ENCODE data around the gene ADCY9.
"Not testable (repeated sequence)": the region's sequence is repeated elsewhere in the genome, so short reads cannot be mapped to it uniquely, and the experiment has no call there.

The ADCY9 gene

DNA sequence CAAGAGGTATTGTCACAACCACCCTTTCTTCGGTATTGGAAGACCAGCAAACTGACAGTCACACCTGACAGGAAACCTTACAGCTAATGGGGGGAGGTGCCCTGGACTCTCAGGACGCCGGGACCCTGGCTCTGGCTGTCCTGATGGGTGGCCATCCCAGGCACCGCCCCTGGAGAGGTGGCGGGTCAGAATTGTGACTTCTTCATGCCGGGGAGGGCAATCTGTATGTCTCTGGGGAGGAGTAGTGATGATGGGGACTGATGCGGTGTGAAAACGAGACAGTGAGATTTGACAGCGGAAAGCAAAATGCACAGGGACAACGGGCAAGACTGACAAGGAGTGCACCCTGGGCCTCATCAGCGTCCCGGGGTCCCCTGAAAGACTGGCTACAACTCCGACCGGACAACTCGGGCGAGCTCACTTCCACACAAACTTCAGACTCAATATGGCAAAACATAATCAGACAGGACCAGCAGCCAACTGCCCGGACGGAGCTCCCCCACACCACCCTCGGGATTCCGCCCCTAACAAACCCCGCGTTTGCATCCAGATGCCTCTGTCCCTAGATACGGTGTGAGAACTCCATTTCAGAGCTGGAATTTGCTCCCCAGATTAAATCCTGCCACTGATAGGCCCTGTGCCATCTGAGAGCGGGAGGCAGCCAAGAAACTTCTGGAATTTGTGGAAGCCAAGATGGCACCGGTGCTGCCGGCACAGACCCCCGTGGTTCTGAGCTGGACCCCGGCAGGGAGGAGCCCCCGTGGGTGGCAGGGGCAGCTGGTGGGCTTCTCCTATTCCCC lies 152.2 kb downstream of the ADCY9 start:
- no peak overlapping the region for H3K4me2 ChIP-seq (ENCODE audit: low read length)
- no peak overlapping the region for H3K9ac ChIP-seq
- no peak overlapping the region for H2AFZ ChIP-seq
- no peaks in the 10 kb centered on the region for H3K9me3 ChIP-seq (ENCODE audit: control insufficient read depth, low read length)
- H3K4me1 ChIP-seq: no peaks in the 10 kb centered on the region
- H3K79me2 ChIP-seq: no peaks in the 10 kb centered on the region
- no peak overlapping the region for H3K4me3 ChIP-seq (ENCODE audit: low read depth, low read length)
- no peak overlapping the region for H3K27ac ChIP-seq
- no peaks in the 10 kb centered on the region for H3K36me3 ChIP-seq (ENCODE audit: control insufficient read depth, insufficient read depth, low read length)
- no peaks in the 10 kb centered on the region for H3K27me3 ChIP-seq (ENCODE audit: control insufficient read depth, insufficient read depth, low read length)
- TF ChIP-seq, protein P1, sequence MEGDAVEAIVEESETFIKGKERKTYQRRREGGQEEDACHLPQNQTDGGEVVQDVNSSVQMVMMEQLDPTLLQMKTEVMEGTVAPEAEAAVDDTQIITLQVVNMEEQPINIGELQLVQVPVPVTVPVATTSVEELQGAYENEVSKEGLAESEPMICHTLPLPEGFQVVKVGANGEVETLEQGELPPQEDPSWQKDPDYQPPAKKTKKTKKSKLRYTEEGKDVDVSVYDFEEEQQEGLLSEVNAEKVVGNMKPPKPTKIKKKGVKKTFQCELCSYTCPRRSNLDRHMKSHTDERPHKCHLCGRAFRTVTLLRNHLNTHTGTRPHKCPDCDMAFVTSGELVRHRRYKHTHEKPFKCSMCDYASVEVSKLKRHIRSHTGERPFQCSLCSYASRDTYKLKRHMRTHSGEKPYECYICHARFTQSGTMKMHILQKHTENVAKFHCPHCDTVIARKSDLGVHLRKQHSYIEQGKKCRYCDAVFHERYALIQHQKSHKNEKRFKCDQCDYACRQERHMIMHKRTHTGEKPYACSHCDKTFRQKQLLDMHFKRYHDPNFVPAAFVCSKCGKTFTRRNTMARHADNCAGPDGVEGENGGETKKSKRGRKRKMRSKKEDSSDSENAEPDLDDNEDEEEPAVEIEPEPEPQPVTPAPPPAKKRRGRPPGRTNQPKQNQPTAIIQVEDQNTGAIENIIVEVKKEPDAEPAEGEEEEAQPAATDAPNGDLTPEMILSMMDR (IDR thresholded peaks at IDR 0.05): no peak

DNA sequence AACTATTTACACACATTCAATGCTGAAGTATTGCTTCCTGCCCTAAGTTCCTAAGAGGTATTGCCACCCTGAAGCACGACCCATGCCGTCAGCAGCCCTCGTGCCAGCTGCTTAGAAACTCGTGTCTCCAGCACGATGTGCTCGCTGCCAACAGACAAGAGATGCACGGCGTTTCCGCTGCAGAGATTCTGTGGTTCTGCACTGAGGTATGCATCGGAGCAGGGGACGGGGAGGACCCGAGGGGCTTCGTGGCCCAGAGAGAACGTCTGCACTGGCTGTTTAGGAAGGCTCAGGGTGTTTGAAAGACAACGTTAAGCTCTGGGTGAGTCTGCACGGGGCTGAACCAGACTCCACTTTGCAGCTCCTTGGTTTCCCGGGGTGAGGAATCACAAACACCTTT lies 153.0 kb downstream of the ADCY9 start:
- no peaks in the 10 kb centered on the region for H3K4me1 ChIP-seq
- no peak overlapping the region for H3K4me2 ChIP-seq (ENCODE audit: low read length)
- H2AFZ ChIP-seq: no peak overlapping the region
- no peak overlapping the region for H3K9ac ChIP-seq
- TF ChIP-seq, protein P1 (IDR thresholded peaks at IDR 0.05): no peak
- no peak overlapping the region for H3K4me3 ChIP-seq (ENCODE audit: low read depth, low read length)
- H3K27me3 ChIP-seq (ENCODE audit: control insufficient read depth, insufficient read depth, low read length): no peaks in the 10 kb centered on the region
- no peak overlapping the region for H3K27ac ChIP-seq
- no peaks in the 10 kb centered on the region for H3K36me3 ChIP-seq (ENCODE audit: control insufficient read depth, insufficient read depth, low read length)
- no peaks in the 10 kb centered on the region for H3K79me2 ChIP-seq
- H3K9me3 ChIP-seq (ENCODE audit: control insufficient read depth, low read length): no peaks in the 10 kb centered on the region

DNA sequence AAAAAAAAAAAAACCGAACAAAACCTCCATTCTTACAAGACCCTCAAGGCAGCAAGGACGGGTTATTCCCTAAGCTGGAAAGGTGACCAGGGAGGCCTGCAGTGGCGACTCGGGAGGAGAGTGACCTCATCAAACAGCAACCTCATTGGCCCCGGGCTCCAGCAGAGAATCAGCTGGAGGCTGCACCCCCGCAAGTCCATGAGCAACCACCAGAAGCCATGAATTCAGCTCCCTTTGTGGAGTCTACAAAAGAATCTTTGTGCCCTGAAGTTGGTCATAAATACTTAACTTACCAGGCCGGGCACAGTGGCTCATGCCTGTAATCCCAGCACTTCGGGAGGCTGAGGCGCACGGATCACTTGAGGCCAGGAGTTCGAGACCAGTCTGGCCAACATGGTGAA lies 154.8 kb downstream of the ADCY9 start:
- TF ChIP-seq, protein P1 (IDR thresholded peaks at IDR 0.05): no peak
- no peaks in the 10 kb centered on the region for H3K4me1 ChIP-seq

DNA sequence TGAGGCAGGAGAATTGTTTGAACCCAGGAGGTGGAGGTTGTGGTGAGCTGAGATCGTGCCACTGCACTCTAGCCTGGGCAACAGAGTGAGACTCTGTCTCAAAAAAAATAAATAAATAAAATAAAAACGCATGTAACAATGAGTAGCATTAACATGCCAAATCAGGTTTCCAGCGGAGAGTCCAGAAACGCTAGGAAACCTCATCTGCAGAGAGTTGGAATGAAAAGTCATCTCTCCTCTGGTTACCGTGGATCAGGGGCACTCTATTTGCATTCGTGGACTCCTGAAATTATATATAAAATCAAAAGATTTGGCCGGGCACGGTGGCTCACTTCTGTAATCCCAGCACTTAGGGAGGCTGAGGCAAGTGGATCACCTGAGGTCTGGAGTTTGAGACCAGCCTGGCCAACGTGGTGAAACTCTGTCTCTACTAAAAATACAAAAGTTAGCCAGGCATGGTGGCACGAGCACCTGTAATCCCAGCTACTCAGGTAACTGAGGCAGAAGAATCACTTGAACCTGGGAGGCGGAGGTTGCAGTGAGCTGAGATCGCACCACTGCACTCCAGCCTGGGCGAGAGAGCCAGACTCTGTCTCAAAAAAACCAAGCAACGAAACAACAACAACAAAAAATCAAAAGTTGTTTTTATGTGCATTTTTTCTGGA lies 156.2 kb downstream of the ADCY9 start:
- not testable (repeated sequence) for H3K36me3 ChIP-seq (ENCODE audit: control insufficient read depth, insufficient read depth, low read length); H3K9ac ChIP-seq; H3K79me2 ChIP-seq; H3K4me1 ChIP-seq; H3K27ac ChIP-seq; H3K27me3 ChIP-seq (ENCODE audit: control insufficient read depth, insufficient read depth, low read length); H3K9me3 ChIP-seq (ENCODE audit: control insufficient read depth, low read length)
- Histone ChIP-seq H2AFZ (peak overlapping the region; percentile 22), H3K4me3 (ENCODE audit: low read depth, low read length) (peak overlapping the region; percentile 11), H3K4me2 (ENCODE audit: low read length) (peak overlapping the region; percentile 4)

More for the DNA sequence above, 154.8 kb downstream of the ADCY9 start:
- Histone ChIP-seq H3K4me2 (ENCODE audit: low read length) (no peak overlapping the region), H3K9me3 (ENCODE audit: control insufficient read depth, low read length) (no peaks in the 10 kb centered on the region), H3K79me2 (no peaks in the 10 kb centered on the region), H2AFZ (no peak overlapping the region), H3K27me3 (ENCODE audit: control insufficient read depth, insufficient read depth, low read length) (no peaks in the 10 kb centered on the region), H3K9ac (no peak overlapping the region), H3K4me3 (ENCODE audit: low read depth, low read length) (no peak overlapping the region), H3K27ac (no peak overlapping the region), H3K36me3 (ENCODE audit: control insufficient read depth, insufficient read depth, low read length) (no peaks in the 10 kb centered on the region)

DNA sequence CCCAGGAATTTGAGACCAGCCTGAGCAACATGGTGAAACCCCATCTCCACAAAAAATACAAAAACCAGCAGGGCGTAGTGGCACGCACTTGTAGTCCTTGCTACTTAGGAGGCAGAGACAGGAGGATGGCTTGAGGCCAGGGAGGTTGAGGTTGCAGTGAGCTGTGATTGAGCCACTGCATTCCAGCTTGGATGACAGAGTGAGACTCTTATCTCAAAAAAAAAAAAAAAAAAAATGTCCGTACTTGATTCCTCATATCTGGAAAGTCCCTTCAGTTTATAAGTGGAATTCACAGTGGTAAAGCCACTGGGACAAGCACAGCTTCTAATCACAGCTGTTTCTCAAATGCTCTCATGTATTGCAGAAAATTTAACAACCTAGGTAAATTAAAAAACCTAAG lies 157.1 kb downstream of the ADCY9 start:
- no peak overlapping the region for H3K4me2 ChIP-seq (ENCODE audit: low read length)
- H3K36me3 ChIP-seq (ENCODE audit: control insufficient read depth, insufficient read depth, low read length): no peaks in the 10 kb centered on the region
- no peak overlapping the region for H3K9ac ChIP-seq
- H3K27ac ChIP-seq: no peak overlapping the region
- no peaks in the 10 kb centered on the region for H3K9me3 ChIP-seq (ENCODE audit: control insufficient read depth, low read length)
- no peak overlapping the region for H3K4me3 ChIP-seq (ENCODE audit: low read depth, low read length)
- no peaks in the 10 kb centered on the region for H3K79me2 ChIP-seq
- TF ChIP-seq, protein P1 (IDR thresholded peaks at IDR 0.05): no peak
- H3K4me1 ChIP-seq: no peaks in the 10 kb centered on the region
- no peaks in the 10 kb centered on the region for H3K27me3 ChIP-seq (ENCODE audit: control insufficient read depth, insufficient read depth, low read length)
- H2AFZ ChIP-seq: no peak overlapping the region
